ENCODE data around the gene PCNX2. TPM values are rescaled to one million over a fixed set of nuclear protein-coding genes. Genes with fewer than 3 reads are reported as not detected.

Gene PCNX2
- total and polyA plus RNA-seq, 2 of the 8 experiments (the other 6 are each of a cell fraction or from before 2014, with no cell fraction given), result 46.1 to 57.6 TPM

DNA sequence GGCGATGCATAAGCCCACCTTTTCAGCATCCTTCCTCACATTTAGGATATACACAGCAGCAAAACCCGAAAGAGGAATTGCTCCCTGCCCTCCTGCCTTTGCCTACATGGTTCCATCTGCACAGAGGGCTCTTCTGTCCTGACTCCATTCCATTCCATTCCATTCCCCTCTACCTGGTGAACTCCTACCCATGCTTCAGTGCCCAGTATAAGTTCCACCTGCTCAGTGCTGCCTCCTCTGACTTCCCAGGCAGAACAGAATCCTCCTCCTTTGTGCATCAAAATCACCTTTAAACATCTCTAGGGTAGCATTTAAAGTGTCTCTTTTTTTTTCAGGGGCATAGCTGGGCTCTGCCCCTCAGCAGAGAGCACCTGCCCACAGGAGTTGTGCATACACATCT, 112.9 kb downstream of the PCNX2 start:
- no peak overlapping the region for H3K27ac ChIP-seq (ENCODE audit: low read depth, low read length)
- no peak overlapping the region for H2BK20ac ChIP-seq (ENCODE audit: low read length)
- H2BK120ac ChIP-seq (replicated peaks; ENCODE audit: low read depth, low read length), result no peak overlapping the region
- peaks cover 0 to 7% (median 3%) of the 10 kb centered on the region in 4 experiments; a peak in 4 of 7 replicates for H3K4me1 ChIP-seq (replicated peaks in 1 of 4; ENCODE audit: control insufficient read depth in 3 of 4, insufficient read depth in 4 of 4, low read length in 3 of 4)
- no peak overlapping the region for H3K56ac ChIP-seq (replicated peaks; ENCODE audit: insufficient read length, low read depth, low read length)
- H4K8ac ChIP-seq (ENCODE audit: extremely low read depth, insufficient read depth, low read length), result no peak overlapping the region
- no peak for FAIRE-seq
- WGBS, 2 experiments (ENCODE audit: extremely low coverage in 1 of 2, insufficient coverage in 1 of 2, insufficient read length in 1 of 2, insufficient replicate concordance in 2 of 2, low coverage in 1 of 2, low lambda C conversion rate in 2 of 2, missing lambda C conversion rate in 1 of 2), result 89% methylated on average over 2 of the region's 2 CpGs; no CpG with 5 or more reads in 1 of the 2 experiments
- H4K5ac ChIP-seq (ENCODE audit: insufficient read length, low read depth, low read length), result no peak overlapping the region
- H3K23me2 ChIP-seq (ENCODE audit: low read depth, low read length), result no peaks in the 10 kb centered on the region
- no peaks in the 10 kb centered on the region for H3K79me1 ChIP-seq (ENCODE audit: low read depth, low read length)
- no peak overlapping the region for H3K14ac ChIP-seq (ENCODE audit: insufficient read length)
- no peak overlapping the region for H3K4me2 ChIP-seq (ENCODE audit: insufficient read depth in 1 of 2, low read depth in 2 of 2, low read length in 2 of 2)
- H2BK15ac ChIP-seq (ENCODE audit: low read length), result no peak overlapping the region
- H3K18ac ChIP-seq (ENCODE audit: extremely low read depth, low read length), result no peak overlapping the region
- H3K79me2 ChIP-seq (ENCODE audit: control insufficient read depth in 1 of 2, insufficient read depth in 2 of 2, low read length in 2 of 2), result no peaks in the 10 kb centered on the region; a peak in 1 of 4 replicates
- no peak overlapping the region for H2BK12ac ChIP-seq (ENCODE audit: low read depth, low read length)
- H2BK5ac ChIP-seq (ENCODE audit: low read depth, low read length), result no peak overlapping the region
- H3K9me3 ChIP-seq (ENCODE audit: insufficient read depth in 2 of 2, low read depth in 1 of 2, low read length in 1 of 2), result no peaks in the 10 kb centered on the region
- peaks cover 4 to 22% (median 13%) of the 10 kb centered on the region in 4 experiments; a peak in 6 of 8 replicates for H3K36me3 ChIP-seq (ENCODE audit: control insufficient read depth in 2 of 4, insufficient read depth in 4 of 4, low read length in 3 of 4)
- H2AFZ ChIP-seq (ENCODE audit: low read length), result no peak overlapping the region
- H3K27me3 ChIP-seq (replicated peaks in 1 of 4; ENCODE audit: control insufficient read depth in 3 of 4, extremely low read depth in 1 of 4, insufficient read depth in 3 of 4, low read length in 3 of 4), result no peaks in the 10 kb centered on the region
- H3K4me3 ChIP-seq (ENCODE audit: extremely low read depth in 1 of 4, insufficient read depth in 2 of 4, low read depth in 3 of 4, low read length in 4 of 4), result no peak overlapping the region
- TF ChIP-seq, protein P1, sequence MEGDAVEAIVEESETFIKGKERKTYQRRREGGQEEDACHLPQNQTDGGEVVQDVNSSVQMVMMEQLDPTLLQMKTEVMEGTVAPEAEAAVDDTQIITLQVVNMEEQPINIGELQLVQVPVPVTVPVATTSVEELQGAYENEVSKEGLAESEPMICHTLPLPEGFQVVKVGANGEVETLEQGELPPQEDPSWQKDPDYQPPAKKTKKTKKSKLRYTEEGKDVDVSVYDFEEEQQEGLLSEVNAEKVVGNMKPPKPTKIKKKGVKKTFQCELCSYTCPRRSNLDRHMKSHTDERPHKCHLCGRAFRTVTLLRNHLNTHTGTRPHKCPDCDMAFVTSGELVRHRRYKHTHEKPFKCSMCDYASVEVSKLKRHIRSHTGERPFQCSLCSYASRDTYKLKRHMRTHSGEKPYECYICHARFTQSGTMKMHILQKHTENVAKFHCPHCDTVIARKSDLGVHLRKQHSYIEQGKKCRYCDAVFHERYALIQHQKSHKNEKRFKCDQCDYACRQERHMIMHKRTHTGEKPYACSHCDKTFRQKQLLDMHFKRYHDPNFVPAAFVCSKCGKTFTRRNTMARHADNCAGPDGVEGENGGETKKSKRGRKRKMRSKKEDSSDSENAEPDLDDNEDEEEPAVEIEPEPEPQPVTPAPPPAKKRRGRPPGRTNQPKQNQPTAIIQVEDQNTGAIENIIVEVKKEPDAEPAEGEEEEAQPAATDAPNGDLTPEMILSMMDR (IDR thresholded peaks at IDR 0.05; ENCODE audit: control extremely low read depth in 1 of 3, insufficient read depth in 1 of 3, low read depth in 1 of 3, low read length in 3 of 3), result peak in 1 of 3 experiments; percentile 39; a peak in 1 of 4 replicates
- no peak for TF ChIP-seq EGR1 (IDR thresholded peaks at IDR 0.05; ENCODE audit: borderline replicate concordance, low read depth, low read length)
- TF ChIP-seq POLR2AphosphoS5 (IDR thresholded peaks at IDR 0.05; ENCODE audit: low read depth, low read length), result 0 out of 2 replicates have a peak, but pooled peaks have one; percentile 9
- ChIA-PET POLR2A (ENCODE audit: partially characterized antibody) (interaction anchor here (1.4 kb wide), 1 partner anchor 69 kb away, joined by 3 read pairs; no protein-coding TSS in a partner anchor), CTCF (ENCODE audit: partially characterized antibody) (no interaction called here)
- no peak overlapping the region for H2AK5ac ChIP-seq (ENCODE audit: low read depth, low read length)
- no peak for DNase-seq (ENCODE audit: low read depth in 1 of 2, low spot score in 2 of 2)
- no peaks in the 10 kb centered on the region for H4K20me1 ChIP-seq (replicated peaks in 1 of 2; ENCODE audit: control insufficient read depth in 1 of 2, insufficient read depth in 2 of 2, low read length in 2 of 2)
- no peak overlapping the region for H3K4ac ChIP-seq (replicated peaks; ENCODE audit: insufficient read length, low read depth, low read length)
- no peak overlapping the region for H3K9ac ChIP-seq (replicated peaks in 1 of 4; ENCODE audit: extremely low read depth in 1 of 4, low read depth in 3 of 4, low read length in 3 of 4)
- no peak overlapping the region for H3K23ac ChIP-seq (ENCODE audit: insufficient read length)
- no peak overlapping the region for H4K91ac ChIP-seq (replicated peaks; ENCODE audit: insufficient read length, low read length)
